K562 (cell line): ENCODE data around the gene NCAPD2. TPM values are rescaled to one million over a fixed set of nuclear protein-coding genes. Genes with fewer than 3 reads are reported as not detected.

Source experiments
- DDX20 ChIP-seq: fragments of 450-650 bp; IDR thresholded peaks from 2 replicates; pipeline ENCODE4 v1.6.1; 2016; ENCODE audit warnings: missing genetic modification characterization, low read depth, mild to moderate bottlenecking, missing compliant biosample characterization, moderate library complexity
- HMG20B ChIP-seq: fragments of 250-450 bp; sonication (Bioruptor Pico); IDR thresholded peaks from 2 replicates; pipeline ENCODE4 v1.5.0; 2021; ENCODE audit warnings: mild to moderate bottlenecking
- HNRNPLL ChIP-seq: fragments of 200-400 bp; formaldehyde crosslinking; IDR thresholded peaks from 2 replicates; pipeline ENCODE4 v1.6.1; 2017; ENCODE audit warnings: low read length, low read depth, mild to moderate bottlenecking; ENCODE audit not compliant: poor library complexity, severe bottlenecking
- JUNB ChIP-seq: fragments of 450-650 bp; formaldehyde crosslinking; conservative IDR thresholded peaks from 2 replicates; pipeline ENCODE4 v1.4.0; 2020; ENCODE audit warnings: mild to moderate bottlenecking
- OTX1 ChIP-seq: fragments of 450-650 bp; formaldehyde crosslinking; IDR thresholded peaks from 2 replicates; pipeline ENCODE4 v1.4.0; 2022; ENCODE audit warnings: mild to moderate bottlenecking
- PTBP1 ChIP-seq: fragments of 200-400 bp; formaldehyde crosslinking; IDR thresholded peaks from 2 replicates; pipeline ENCODE4 v1.6.1; 2017; ENCODE audit warnings: low read depth, low read length
- RBM15 ChIP-seq: fragments of 200-400 bp; formaldehyde crosslinking; IDR thresholded peaks from 2 replicates; pipeline ENCODE4 v1.6.1; 2018; ENCODE audit warnings: mild to moderate bottlenecking, low read length, moderate library complexity; ENCODE audit not compliant: insufficient read depth
- SP2 ChIP-seq: IDR thresholded peaks from 2 replicates; pipeline ENCODE4 v1.6.1; 2011; ENCODE audit warnings: mild to moderate bottlenecking, low read depth, low read length, moderate library complexity; ENCODE audit not compliant: poor library complexity, severe bottlenecking; ENCODE audit errors: extremely low read depth
- TRIM28 ChIP-seq: fragments of 450-650 bp; IDR thresholded peaks from 2 replicates; pipeline ENCODE4 v1.6.1; 2017
- polyA plus RNA-seq, 8 experiments: library from polyadenylated mRNA; depleted of rRNA in 4 of 8; stranded (reverse) in 5 of 8; unstranded in 3 of 8; fragments of >200 nt; fragmentation: Nextera tagmentation in 2 of 8; fragmentation: Illumina TruSeq in 1 of 8; extraction: Ambion mirVana in 2 of 8; extraction: Trizol in 1 of 8; gene quantifications; 2 replicates each; pipeline versions ENCODE4 v1.2.1 to v1.2.3, GENCODE V29; 2011 to 2014; ENCODE audit warnings: inconsistent platforms in 1 of 8, missing spikeins in 1 of 8
- total RNA-seq, 7 experiments: library from RNA; depleted of rRNA in 6 of 7; stranded (reverse); fragments of >200 nt in 6 of 7; fragmentation: Illumina TruSeq in 2 of 7; extraction: Trizol in 2 of 7; gene quantifications; 2 replicates each; pipeline versions ENCODE4 v1.2.1 to v1.2.3, GENCODE V29; 2011 to 2021; ENCODE audit warnings: low replicate concordance in 1 of 7
- TF ChIP-seq, protein P1 (sequence below): fragments of 450-650 bp; IDR thresholded peaks from 2 replicates; pipeline ENCODE4 v1.6.1; 2016; ENCODE audit warnings: antibody characterized with exemption
- TF ChIP-seq, protein P2 (sequence below): fragments of 450-650 bp; conservative IDR thresholded peaks from 2 replicates; pipeline ENCODE4 v1.6.1; 2016; ENCODE audit warnings: missing genetic modification characterization, low read depth, mild to moderate bottlenecking, missing compliant biosample characterization, moderate library complexity
- TF ChIP-seq, protein P3 (sequence below): fragments of 200-600 bp; sonication (generic); IDR thresholded peaks from one replicate; pipeline ENCODE4 v1.6.1; 2012; ENCODE audit warnings: mild to moderate bottlenecking, low read depth, low read length, inconsistent platforms

Gene NCAPD2
- total and polyA plus RNA-seq, 9 of the 15 experiments (the other 6 are each of a cell fraction or from before 2014, with no cell fraction given), result 16.9 to 93.7 (median 68.3) TPM

DNA sequence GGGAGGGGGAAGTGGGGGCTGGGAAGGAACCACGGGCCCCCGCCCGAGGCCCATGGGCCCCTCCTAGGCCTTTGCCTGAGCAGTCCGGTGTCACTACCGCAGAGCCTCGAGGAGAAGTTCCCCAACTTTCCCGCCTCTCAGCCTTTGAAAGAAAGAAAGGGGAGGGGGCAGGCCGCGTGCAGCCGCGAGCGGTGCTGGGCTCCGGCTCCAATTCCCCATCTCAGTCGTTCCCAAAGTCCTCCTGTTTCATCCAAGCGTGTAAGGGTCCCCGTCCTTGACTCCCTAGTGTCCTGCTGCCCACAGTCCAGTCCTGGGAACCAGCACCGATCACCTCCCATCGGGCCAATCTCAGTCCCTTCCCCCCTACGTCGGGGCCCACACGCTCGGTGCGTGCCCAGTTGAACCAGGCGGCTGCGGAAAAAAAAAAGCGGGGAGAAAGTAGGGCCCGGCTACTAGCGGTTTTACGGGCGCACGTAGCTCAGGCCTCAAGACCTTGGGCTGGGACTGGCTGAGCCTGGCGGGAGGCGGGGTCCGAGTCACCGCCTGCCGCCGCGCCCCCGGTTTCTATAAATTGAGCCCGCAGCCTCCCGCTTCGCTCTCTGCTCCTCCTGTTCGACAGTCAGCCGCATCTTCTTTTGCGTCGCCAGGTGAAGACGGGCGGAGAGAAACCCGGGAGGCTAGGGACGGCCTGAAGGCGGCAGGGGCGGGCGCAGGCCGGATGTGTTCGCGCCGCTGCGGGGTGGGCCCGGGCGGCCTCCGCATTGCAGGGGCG lies 40.2 kb downstream of the NCAPD2 start, which contains the start of gene GAPDH (continued):
- TF ChIP-seq RBM15 (no peak), DDX20 (tag) (no peak), HMG20B (CRISPR knock-in tag) (no peak), SP2 (no peak), PTBP1 (no peak), OTX1 (no peak), TRIM28 (peak; percentile 43; the same call in 1 of the 2 replicates), HNRNPLL (peak; percentile 84), JUNB (CRISPR knock-in tag) (no peak)
- TF ChIP-seq, protein P1, sequence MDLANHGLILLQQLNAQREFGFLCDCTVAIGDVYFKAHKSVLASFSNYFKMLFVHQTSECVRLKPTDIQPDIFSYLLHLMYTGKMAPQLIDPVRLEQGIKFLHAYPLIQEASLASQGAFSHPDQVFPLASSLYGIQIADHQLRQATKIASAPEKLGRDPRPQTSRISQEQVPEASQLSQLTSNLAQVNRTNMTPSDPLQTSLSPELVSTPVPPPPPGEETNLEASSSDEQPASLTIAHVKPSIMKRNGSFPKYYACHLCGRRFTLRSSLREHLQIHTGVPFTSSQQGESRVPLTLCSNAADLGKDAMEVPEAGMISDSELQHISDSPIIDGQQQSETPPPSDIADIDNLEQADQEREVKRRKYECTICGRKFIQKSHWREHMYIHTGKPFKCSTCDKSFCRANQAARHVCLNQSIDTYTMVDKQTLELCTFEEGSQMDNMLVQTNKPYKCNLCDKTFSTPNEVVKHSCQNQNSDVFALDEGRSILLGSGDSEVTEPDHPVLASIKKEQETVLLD, result 0 out of 2 replicates have a peak, but pooled peaks have one; percentile 64
- TF ChIP-seq, protein P2, sequence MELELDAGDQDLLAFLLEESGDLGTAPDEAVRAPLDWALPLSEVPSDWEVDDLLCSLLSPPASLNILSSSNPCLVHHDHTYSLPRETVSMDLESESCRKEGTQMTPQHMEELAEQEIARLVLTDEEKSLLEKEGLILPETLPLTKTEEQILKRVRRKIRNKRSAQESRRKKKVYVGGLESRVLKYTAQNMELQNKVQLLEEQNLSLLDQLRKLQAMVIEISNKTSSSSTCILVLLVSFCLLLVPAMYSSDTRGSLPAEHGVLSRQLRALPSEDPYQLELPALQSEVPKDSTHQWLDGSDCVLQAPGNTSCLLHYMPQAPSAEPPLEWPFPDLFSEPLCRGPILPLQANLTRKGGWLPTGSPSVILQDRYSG, result no peak
- TF ChIP-seq, protein P3, sequence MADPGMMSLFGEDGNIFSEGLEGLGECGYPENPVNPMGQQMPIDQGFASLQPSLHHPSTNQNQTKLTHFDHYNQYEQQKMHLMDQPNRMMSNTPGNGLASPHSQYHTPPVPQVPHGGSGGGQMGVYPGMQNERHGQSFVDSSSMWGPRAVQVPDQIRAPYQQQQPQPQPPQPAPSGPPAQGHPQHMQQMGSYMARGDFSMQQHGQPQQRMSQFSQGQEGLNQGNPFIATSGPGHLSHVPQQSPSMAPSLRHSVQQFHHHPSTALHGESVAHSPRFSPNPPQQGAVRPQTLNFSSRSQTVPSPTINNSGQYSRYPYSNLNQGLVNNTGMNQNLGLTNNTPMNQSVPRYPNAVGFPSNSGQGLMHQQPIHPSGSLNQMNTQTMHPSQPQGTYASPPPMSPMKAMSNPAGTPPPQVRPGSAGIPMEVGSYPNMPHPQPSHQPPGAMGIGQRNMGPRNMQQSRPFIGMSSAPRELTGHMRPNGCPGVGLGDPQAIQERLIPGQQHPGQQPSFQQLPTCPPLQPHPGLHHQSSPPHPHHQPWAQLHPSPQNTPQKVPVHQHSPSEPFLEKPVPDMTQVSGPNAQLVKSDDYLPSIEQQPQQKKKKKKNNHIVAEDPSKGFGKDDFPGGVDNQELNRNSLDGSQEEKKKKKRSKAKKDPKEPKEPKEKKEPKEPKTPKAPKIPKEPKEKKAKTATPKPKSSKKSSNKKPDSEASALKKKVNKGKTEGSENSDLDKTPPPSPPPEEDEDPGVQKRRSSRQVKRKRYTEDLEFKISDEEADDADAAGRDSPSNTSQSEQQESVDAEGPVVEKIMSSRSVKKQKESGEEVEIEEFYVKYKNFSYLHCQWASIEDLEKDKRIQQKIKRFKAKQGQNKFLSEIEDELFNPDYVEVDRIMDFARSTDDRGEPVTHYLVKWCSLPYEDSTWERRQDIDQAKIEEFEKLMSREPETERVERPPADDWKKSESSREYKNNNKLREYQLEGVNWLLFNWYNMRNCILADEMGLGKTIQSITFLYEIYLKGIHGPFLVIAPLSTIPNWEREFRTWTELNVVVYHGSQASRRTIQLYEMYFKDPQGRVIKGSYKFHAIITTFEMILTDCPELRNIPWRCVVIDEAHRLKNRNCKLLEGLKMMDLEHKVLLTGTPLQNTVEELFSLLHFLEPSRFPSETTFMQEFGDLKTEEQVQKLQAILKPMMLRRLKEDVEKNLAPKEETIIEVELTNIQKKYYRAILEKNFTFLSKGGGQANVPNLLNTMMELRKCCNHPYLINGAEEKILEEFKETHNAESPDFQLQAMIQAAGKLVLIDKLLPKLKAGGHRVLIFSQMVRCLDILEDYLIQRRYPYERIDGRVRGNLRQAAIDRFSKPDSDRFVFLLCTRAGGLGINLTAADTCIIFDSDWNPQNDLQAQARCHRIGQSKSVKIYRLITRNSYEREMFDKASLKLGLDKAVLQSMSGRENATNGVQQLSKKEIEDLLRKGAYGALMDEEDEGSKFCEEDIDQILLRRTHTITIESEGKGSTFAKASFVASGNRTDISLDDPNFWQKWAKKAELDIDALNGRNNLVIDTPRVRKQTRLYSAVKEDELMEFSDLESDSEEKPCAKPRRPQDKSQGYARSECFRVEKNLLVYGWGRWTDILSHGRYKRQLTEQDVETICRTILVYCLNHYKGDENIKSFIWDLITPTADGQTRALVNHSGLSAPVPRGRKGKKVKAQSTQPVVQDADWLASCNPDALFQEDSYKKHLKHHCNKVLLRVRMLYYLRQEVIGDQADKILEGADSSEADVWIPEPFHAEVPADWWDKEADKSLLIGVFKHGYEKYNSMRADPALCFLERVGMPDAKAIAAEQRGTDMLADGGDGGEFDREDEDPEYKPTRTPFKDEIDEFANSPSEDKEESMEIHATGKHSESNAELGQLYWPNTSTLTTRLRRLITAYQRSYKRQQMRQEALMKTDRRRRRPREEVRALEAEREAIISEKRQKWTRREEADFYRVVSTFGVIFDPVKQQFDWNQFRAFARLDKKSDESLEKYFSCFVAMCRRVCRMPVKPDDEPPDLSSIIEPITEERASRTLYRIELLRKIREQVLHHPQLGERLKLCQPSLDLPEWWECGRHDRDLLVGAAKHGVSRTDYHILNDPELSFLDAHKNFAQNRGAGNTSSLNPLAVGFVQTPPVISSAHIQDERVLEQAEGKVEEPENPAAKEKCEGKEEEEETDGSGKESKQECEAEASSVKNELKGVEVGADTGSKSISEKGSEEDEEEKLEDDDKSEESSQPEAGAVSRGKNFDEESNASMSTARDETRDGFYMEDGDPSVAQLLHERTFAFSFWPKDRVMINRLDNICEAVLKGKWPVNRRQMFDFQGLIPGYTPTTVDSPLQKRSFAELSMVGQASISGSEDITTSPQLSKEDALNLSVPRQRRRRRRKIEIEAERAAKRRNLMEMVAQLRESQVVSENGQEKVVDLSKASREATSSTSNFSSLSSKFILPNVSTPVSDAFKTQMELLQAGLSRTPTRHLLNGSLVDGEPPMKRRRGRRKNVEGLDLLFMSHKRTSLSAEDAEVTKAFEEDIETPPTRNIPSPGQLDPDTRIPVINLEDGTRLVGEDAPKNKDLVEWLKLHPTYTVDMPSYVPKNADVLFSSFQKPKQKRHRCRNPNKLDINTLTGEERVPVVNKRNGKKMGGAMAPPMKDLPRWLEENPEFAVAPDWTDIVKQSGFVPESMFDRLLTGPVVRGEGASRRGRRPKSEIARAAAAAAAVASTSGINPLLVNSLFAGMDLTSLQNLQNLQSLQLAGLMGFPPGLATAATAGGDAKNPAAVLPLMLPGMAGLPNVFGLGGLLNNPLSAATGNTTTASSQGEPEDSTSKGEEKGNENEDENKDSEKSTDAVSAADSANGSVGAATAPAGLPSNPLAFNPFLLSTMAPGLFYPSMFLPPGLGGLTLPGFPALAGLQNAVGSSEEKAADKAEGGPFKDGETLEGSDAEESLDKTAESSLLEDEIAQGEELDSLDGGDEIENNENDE, result peak; percentile 96
